ENCODE data around the gene DEFB126. TPM values are rescaled to one million over a fixed set of nuclear protein-coding genes. Genes with fewer than 3 reads are reported as not detected.
"Not testable (repeated sequence)": the region's sequence is repeated elsewhere in the genome, so short reads cannot be mapped to it uniquely, and the experiment has no call there.

The DEFB126 gene
- total RNA-seq, 1 donor = not detected

GRCh38 chr20:117518-117917, 24.9 kb upstream of the DEFB126 start:
- no peak for DNase-seq (ENCODE audit: low read depth)
- H3K4me3 ChIP-seq (ENCODE audit: low read depth, low read length) = no peak overlapping the region
- no peak for TF ChIP-seq CTCF (IDR thresholded peaks at IDR 0.05; ENCODE audit: insufficient read depth, low read depth, low read length)

- peak overlapping the region; percentile 38 for H3K4me3 ChIP-seq (ENCODE audit: low read depth, low read length)
- not testable (repeated sequence) for DNase-seq (ENCODE audit: low read depth)
Measured at GRCh38 chr20:129786-130323, 12.5 kb upstream of the DEFB126 start.

GRCh38 chr20:137668-138490, 4.5 kb upstream of the DEFB126 start:
- no peak for DNase-seq (ENCODE audit: low read depth)
- no peak overlapping the region for H3K4me3 ChIP-seq (ENCODE audit: low read depth, low read length)
- TF ChIP-seq CTCF (IDR thresholded peaks at IDR 0.05; ENCODE audit: insufficient read depth, low read depth, low read length) = peak; percentile 20

GRCh38 chr20:145877-146276, 3.5 kb downstream of the DEFB126 start:
- no peak for TF ChIP-seq CTCF (IDR thresholded peaks at IDR 0.05; ENCODE audit: insufficient read depth, low read depth, low read length)
- DNase-seq (ENCODE audit: low read depth) = no peak
- no peak overlapping the region for H3K4me3 ChIP-seq (ENCODE audit: low read depth, low read length)

GRCh38 chr20:152131-152530, 9.7 kb downstream of the DEFB126 start:
- no peak for TF ChIP-seq CTCF (IDR thresholded peaks at IDR 0.05; ENCODE audit: insufficient read depth, low read depth, low read length)
- no peak overlapping the region for H3K4me3 ChIP-seq (ENCODE audit: low read depth, low read length)
- no peak for DNase-seq (ENCODE audit: low read depth)

- no peak for TF ChIP-seq CTCF (IDR thresholded peaks at IDR 0.05; ENCODE audit: insufficient read depth, low read depth, low read length)
- no peak for DNase-seq (ENCODE audit: low read depth)
- no peak within 1 kb of the TSS for H3K4me3 ChIP-seq (ENCODE audit: low read depth, low read length)
Measured at GRCh38 chr20:157154-157553, 14.8 kb downstream of the DEFB126 start, which contains the start of gene DEFB127. Gene DEFB127 (plus strand): TSS chr20:157454. CDS start chr20:157545, 91 bp downstream.

GRCh38 chr20:164618-165017, 22.2 kb downstream of the DEFB126 start:
- DNase-seq (ENCODE audit: low read depth) = no peak
- no peak for TF ChIP-seq CTCF (IDR thresholded peaks at IDR 0.05; ENCODE audit: insufficient read depth, low read depth, low read length)
- H3K4me3 ChIP-seq (ENCODE audit: low read depth, low read length) = no peak overlapping the region
